NK-92 treated with Interleukin-12 subunit alpha and Interleukin-12 subunit beta, amount 100 ng/mL, for 24 hours (cell line): ENCODE results near the gene KANSL1.

Source experiments
- DNase-seq: peaks from one replicate; lab custom pipeline; 2025; lab: John Stamatoyannopoulos, UW

The KANSL1 gene

DNA sequence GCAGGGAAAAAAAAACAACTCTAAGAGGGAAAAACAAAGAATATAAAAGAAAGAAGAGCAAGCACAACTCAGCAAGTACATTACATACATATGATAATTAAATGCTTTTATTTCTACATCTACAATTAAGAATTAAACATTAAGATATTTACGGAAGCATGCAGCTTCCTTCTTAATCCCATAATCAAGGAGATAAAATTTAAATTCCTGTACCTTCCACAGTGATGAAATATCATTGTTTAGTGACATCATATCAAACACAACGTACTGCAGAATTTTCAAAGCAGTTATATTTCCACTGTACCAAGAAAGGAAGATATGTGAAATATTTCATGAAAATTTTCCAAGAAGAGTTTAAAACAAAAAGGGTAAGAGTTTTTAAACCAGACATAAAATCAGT lies 26.0 kb downstream of the KANSL1 start:
- no peak for DNase-seq

DNA sequence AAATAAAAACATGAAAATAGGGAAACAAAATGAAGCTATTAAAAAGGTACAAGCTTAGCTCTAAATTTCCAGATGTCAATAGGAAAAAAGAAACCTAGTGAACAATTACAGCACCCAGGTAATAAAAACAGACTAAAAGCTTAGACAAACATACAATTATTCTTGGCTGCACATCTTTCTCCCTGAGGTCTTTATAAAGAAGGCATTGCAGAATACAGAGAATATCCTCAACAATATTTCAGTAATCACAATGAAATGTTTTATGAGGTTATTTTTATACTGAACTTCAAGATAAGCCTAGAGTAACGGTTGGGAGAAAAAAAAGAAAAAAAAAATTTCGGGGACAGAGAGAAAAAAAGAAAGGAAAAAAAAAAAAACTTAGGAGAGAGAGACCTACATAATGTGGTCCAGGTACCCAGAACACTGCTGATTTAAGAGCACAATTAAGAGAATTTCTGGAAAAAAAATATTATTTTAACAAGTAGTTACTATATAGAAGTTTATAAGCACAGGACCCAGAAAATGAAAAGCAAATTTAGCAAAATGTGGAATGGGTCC lies 26.5 kb downstream of the KANSL1 start:
- DNase-seq: no peak

DNA sequence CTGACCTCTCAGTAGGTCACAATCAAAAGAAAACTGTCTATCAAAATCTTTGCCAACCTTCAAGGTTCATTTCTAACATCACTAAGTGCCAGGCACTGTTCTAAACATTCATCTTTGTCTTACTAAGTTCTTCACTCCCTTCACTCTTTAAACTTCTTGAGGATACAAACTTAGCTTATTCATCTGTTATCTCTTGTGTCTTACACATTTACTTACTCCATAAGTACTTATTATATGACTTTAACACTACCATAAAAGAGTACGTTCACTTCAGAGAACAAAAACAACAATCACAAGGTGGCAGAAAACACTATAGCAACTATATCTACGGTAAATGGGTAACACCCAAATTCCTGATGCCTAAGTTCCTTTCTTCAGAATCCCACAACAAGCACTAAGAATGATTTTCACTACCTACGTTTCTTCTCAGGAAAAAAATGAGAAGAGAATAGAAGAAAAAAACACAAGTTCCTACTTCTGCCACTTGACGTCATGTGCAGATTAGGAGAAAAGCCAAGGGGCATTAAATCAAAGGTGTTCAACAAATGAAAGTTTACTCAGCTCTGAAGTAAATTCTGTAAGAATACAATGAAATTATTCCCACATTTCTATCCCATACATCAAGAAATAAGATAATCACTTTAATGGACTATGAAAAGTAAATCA lies 29.2 kb downstream of the KANSL1 start:
- no peak for DNase-seq

DNA sequence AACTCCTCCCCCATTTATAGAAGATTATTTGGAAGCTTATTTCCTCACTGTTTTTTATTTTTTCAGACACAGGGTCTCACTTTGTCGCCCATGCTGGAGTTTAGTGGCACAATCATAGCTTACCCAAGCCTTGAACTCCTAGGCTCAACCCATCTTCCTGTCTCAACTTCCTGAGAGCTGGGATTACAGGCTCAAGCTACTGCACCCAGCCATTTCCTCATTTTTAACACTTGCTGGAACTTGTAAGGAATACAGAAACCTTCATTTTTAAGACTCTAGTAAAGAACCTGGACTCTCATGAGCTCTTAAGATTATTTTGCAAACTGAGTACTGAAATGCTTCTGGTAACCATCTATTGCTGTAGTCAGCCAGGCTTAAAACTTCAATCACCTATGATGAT lies 29.9 kb downstream of the KANSL1 start:
- no peak for DNase-seq

DNA sequence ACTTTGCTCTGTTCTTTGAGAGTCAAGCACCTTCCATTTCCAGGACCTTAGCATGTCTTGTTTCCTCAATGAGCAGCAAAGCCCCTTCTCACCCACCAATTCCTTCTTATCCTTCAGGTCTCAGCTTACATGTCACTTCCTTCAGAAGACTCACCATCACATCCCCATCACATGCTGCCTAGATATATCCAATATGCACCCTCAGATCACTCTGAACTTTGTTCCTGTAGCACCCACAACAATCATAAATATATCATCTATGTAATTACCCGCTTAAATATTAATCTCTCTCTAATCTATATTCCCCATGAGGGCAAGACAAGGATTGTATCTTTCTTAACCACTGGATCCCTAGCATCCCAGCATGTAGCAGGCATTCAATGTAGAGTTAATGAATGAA lies 30.4 kb downstream of the KANSL1 start:
- no peak for DNase-seq

DNA sequence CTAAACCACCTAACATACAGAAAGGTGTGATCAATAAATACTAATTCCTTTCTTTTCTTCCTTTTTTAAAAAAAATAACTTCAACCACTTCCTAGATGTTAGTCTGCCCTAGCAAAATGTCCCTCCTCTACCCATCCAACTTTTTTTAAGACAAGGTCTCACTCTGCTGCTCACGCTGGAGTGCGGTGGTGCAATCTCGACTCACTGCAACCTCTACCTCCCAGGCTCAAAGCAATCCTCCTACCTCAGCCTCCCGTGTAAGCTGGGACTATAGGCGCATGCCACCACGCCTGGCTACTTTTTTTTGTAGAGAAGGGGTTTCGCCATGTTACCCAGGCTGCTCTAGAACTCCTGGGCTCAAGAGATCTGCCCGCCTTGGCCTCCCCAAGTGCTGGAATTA lies 33.1 kb downstream of the KANSL1 start:
- DNase-seq: no peak

DNA sequence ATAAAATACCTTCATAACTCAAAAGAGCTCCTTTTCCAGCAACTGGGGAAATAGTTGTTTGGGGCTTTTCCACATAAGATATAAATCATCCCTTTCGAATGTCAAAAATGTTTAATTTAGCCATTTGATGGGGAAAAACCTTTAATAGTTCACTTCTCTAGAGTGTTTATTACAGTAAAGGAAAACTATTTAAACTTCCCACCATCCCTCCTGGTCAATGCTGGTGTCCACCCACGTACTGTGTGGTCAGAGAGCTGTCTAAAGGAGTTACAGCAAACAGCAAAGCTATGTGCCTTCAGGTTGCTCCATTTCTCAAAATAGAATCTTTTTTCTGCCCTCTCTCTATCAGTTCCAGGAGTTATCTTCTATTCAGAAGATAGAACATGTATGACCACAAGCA lies 33.5 kb downstream of the KANSL1 start:
- no peak for DNase-seq

DNA sequence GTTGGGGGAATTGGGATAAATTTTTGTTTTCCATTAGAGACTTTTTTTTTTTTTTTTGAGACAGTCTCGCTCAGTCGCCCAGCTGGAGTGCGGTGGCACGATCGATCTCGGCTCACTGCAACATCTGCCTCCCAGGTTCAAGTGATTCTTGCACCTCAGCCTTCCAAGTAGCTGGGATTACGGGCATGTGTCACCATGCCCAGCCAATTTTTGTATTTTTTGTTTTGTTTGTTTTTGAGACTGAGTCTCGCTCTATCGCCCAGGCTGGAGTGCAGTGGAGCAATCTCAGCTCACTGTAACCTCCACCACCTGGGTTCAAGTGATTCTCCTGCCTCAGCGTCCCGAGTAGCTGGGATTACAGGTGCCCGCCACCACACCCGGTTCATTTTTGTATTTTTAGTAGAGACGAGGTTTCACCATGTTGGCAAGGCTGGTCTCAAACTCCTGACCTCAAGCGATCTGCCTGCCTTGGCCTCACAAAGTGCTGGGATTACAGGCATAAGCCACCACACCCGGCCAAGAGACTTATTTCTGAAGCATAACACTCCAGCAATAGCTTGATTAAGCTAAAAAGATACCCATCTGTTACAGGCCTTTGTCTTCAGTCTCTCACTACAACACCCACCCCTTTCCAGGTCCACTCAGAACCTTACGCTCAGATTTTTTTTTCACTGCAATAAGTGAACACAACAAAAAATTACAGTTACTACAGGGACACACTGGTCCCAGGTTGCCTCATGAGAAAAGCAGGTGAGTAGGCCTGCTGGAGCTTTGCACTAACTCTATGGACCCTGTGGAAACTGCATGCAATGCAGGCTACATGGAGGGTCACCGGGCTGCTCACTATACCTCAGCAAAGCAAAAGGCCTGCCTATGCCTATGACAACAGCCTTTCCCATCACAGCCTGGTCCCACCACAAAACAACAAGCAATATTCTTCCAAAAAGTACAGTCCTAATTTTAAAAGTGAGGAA lies 34.6 kb downstream of the KANSL1 start:
- no peak for DNase-seq

DNA sequence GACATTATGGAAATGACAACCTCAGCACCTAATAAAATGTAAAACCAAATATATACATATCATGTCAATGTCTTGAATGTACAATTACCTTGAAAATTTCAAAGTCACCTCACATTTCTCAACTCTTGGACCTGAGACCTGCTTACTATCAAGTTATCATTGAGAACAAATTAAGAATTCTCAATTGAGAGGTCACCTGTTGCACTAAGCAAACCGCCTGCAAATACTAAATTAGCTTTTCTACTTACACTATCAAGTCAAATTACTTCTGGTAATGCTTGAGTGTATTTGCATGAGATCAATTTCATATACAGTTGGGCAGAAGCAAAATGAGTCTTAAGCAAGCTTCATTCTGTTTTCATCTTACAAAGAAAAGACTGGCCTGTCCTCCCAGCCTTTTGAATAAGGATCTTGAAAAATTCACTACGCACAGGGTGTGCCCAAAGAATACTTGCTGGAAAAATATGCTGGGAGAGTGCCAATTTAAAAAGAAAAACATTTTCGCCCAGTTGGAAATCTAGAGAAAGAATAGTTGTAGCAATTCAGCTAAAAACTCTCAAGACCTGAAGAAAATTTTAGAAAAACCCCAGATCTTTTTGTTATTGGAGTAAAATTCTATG lies 35.7 kb downstream of the KANSL1 start:
- DNase-seq: no peak

DNA sequence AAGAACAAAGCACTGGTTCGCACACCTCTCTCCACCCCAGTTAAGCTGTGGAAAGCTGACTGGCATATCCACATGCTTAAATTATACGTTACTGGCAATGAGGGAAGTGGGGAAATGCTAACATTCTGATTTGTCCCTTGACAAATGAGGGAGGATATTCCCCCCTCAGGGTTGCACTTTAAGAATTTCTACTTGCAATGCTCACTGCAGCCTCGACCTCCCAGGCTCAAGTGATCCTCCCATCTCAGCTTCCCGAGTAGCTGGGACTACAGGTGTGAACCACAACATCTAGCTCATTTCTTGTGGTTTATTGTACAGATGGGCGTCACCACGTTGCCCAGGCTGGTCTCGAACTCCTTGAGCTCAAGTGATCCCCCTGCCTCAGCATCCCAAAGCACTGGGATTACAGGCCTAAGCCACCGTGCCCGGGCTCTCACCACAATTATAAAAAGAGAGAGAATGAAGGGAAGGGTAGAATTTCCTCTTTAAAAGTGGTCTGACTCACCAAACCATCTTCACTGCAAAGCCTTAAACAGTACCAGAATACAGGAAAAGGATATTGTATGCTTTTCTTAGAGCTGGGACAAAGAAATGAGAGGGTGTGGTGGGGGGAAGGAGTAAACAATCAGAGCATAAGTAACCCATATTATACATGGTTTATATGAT lies 38.9 kb downstream of the KANSL1 start:
- no peak for DNase-seq

DNA sequence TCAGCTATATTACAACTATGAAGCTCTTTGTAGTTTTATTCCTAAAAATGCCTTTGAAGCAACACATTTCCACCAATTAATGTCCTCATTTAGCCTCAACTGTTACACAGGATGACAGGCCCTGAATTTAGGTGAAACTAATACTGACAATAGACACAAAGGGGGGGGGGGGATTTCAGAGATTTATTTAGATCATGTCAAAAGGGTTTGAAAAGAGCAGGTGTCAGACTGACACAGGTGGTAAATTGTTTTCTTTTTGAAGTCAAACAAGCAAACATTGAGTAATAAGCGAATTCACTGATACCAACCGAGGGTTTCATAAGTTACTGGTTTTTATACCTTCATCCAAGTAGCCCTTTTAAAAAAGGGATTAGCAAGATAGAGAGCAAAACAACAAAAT lies 40.8 kb downstream of the KANSL1 start:
- DNase-seq: no peak

DNA sequence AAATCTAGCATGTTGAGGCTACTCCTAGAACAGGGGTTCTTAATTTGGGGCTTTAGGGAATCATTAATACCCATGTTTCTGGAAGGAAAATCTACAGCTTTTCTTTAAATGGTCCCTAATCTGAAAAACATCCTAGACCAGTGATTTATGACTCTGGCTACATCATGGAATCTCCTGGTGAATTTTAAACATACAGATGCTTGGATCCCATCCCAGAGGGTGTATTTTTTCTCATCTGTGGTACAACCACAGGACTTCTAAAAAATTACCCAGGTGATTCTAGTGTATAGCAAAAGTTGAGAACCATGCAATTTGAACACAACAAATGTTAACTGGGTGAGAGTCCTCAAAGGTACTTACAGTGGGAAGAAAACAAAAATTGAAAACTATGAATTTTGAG lies 41.5 kb downstream of the KANSL1 start:
- no peak for DNase-seq

DNA sequence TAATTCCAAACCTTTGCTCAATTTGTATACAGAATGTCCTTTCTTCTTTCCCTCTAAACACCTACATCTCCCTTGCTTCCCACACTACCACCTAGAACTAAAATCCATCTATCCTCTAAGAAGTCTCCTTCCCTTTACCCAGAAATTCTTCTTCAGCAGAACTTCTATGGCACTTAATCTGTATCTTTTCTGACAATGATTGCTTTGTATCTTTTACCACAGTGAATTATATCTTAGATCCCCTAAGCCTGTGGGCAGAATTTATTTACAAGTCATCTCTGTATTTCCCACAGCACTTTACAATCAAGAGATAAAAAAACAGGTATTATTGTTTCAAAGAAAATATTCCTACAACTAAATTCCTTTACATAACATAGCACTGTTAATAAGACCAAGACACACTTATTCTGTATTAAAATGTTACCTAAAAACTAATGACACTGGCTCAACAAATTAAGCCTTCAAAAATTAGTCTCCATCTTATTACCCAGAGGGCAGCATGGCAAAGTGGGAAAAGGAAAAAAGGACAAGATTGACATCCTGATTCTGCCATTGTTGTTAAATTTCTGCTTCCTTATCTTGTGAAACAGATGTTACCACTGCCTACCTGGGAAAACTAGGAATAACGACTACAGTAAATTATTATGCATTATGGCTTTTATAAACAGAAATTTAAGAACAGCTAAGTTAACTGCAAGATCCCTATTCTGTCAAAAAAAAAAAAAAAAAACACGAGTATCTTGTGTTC lies 42.8 kb downstream of the KANSL1 start:
- no peak for DNase-seq

DNA sequence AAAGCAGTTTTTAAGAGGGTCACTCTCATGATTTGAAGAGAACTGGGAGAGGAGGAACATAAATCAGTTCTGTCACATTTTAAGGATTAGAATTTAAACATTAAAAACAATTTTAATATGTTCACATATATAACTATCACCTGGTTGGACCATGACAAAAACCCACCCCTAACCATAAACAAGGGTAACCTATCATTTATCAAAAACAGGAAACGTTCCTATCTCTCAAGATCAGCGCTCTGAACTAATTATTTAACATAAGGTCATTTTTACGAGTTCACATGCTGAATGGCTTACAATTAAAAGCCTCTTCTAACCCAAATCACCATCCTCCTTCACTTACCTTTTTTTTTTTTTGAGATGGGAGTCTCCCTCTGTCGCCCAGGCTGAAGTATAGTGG lies 45.0 kb downstream of the KANSL1 start:
- no peak for DNase-seq

DNA sequence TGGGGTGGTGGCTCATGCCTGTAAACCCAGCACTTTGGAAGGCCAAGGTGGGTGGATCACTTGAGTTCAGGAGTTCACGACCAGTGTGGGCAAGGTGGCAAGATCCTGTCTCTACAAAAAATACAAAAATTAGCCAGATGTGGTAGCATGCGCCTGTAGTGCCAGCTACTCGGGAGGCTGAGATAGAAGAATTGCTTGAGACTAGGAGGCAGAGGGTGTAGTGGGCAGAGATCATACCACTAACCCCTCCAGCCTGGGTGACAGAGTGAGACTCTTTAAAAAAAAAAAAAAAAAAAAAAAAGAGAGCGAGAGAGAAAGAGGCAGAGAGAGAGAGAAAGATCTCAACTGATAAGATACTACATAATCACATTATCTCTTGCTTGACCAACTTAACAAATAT lies 45.9 kb downstream of the KANSL1 start:
- DNase-seq: no peak

DNA sequence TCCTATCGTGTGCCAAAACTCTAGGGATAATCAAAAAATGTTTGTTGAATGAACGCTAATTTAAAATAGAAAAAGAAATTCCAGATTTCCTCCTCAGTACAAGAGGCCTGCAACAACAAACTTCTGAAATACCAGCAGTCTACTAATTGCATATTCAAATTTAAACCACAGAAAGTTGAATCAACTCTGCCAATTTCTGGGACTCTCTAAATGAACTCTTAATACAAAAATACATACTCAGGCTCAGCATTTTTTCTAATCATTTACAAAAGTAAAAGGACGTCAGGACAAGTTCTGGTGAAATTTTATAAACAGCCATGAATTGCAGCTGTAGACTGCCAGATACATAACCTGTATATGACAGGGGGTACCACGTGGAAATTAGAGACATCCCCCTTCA lies 49.0 kb downstream of the KANSL1 start:
- no peak for DNase-seq

DNA sequence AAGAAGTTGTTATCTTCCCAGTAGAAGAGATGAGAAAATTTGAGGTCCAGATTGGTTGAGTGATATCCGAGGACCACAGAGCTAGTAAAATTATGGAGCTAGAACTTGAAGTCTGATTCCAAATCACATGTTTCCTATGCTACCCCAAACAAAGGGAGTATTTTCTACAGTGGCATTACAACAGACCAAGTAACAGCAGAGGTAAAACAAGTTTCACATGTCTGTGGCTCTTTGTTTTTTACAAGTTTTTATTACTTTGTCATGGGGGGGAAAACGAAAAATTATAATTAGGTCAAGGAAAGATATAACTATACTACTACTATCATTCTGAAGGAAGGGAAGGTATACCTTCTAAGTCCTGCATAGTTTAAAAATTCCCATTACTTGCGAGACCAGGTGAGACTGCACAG lies 49.4 kb downstream of the KANSL1 start:
- no peak for DNase-seq

DNA sequence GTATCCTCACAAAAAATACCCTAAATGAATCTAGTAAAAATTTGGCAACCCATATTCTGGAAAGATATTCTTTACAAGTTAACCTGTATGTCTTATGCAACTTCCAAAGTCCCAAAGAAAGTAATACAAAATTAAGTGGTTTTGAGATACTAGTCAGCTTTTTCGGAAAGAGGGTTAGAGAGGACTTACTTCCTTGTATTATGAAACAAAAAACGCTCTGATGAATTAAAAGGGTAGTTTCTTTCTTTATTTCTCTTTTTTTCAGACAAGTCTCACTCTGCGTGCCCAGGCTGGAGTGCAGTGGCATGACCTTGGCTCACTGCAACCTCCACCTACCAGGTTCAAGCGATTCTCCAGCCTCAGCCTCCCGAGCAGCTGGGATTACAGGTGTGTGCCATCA lies 51.6 kb downstream of the KANSL1 start:
- DNase-seq: no peak

DNA sequence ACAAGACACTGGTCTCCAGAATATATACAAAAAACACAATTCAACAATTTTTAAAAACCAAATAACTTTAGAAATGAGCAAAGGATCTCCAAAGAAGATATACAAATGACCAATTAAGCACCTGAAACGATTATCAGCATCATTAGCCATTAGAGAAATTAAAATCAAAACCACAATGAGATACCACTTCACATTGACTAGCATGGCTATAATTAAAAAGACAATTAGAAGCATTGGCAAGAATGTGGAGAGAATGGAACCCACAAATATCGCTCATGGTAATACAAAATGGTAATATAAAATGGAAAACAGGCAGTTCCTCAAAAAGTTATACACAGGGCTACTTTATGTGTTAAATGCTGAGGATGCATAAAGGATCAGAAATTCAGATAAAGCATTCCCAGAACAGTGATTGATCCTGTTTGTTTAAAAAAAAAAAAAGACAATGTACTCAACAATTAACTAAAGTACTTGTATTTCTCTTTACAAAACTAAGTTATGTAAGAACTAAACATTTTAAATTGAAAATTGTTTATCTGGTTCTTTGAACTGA lies 52.5 kb downstream of the KANSL1 start:
- no peak for DNase-seq

DNA sequence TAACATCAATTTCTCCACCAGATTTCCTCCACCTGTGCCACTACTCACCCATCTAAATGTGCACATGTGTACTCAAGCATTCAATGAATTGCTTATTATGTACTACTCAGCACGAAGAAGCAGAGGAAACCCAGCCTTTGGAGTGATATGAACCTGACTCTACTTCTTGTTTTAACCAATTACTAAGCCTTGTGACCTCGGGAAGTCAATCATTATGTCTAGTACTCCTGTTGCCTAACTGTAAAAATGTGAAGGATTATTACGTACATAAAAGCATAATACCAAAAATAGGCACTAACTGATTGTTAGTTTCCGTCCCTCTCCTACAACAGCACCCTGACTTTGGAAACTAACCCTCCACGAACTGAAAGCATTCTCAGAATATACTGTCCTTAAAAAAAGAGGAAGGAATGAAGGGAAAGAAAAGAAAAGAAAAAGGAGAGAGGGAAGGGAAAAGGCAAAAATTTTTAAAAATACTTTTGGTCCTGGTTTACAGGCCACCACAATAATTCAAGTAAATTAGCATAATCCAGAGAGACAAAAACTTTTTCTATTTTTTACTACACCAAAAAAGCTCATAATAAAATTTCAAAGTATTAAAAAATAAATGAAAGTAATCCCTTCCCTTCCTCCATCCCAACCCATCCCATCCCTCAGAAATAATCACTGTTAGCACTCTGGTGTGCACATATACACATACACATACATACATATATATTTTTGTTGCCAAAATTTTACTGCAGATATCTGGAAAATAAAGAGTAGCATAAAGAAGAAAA lies 53.6 kb downstream of the KANSL1 start:
- DNase-seq: no peak
